Measurements from ENCODE around the gene IL21.
"Not testable (repeated sequence)": the region's sequence is repeated elsewhere in the genome, so short reads cannot be mapped to it uniquely, and the experiment has no call there.

Gene IL21

DNA sequence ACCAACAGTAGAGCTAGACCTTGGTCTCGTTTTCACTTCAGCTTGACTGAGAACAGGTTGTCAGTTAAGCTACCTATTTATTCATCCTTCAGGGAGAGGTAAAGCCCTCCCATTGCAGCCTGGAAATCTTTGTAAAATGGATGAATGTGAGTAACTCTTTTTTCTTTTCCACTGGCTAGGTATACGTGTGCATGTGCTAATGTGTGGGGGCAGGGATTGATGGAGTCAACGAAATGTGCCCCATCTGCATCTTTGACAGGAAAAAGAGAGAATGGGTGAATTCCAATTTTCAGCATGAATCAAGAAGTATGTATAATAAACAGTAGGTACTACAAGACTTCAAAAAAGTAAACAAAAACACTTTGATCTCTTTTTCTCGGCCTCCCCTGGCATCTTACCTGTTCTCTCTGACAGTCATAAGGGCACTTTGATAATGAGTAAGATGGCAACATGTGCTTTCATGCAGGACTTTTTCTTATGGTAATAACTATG, at the start of gene IL21:
IL21 (minus strand) TSS at position 51 of the 492 bp plus-strand sequence. CDS start 55 bp downstream, outside the sequence.
- no peak for DNase-seq (ENCODE audit: low spot score)

DNA sequence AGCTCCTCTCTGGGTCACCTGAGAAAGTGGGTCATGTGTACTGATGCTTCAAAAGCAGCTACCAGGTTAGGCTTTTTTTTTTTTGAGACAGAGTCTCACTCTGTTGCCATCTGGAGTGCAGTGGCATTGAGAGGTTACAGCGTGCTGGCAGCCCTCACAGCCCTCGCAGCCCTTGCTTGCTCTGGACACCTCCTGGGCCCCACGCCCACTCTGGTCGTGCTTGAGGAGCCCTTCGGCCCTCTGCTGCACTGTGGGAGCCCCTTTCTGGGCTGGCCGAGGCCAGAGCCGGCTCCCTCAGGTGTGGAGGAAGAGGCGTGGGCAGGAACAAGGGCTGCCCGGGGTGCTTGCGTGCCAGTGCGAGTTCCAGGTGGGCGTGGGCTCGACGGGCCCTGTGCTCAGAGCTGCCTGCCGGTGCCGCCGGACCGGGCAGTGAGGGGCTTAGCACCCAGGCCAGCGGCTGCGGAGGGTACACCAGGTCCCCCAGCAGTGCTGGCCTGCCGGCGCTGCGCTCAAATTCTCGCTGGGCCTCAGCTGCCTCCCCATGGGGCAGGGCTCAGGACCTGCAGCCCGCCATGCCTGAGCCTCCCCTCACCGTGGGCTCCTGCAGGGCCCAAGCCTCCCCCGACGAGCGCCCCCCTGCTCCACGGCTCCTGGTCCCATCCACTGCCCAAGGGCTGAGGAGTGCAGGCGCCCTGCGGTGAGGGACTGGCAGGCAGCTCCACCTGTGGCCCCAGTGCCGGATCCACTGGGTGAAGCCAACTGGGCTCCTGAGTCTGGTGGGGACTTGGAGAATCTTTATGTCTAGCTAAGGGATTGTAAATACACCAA, 49.3 kb upstream of the IL21 start:
- no peak for DNase-seq (ENCODE audit: low spot score)

DNA sequence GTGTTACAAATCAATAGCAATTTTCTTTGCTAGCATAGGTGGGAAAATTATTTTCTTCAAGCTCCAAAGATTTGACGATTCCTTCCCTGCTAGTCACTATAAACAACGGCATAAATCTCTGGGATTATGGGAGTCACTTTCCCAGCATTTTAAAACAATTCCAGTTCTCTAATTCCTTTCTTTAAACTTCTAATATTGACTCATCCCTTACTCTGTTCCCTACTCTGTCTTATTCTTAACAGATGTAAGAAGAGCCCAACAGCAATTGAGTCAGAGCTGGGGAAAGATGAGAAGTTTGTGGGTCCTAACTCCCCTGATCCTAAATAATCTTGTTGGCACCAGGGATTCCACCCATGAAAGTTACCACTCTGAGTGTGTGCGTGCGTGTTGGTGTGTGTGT, 47.4 kb upstream of the IL21 start:
- no peak for DNase-seq (ENCODE audit: low spot score)

DNA sequence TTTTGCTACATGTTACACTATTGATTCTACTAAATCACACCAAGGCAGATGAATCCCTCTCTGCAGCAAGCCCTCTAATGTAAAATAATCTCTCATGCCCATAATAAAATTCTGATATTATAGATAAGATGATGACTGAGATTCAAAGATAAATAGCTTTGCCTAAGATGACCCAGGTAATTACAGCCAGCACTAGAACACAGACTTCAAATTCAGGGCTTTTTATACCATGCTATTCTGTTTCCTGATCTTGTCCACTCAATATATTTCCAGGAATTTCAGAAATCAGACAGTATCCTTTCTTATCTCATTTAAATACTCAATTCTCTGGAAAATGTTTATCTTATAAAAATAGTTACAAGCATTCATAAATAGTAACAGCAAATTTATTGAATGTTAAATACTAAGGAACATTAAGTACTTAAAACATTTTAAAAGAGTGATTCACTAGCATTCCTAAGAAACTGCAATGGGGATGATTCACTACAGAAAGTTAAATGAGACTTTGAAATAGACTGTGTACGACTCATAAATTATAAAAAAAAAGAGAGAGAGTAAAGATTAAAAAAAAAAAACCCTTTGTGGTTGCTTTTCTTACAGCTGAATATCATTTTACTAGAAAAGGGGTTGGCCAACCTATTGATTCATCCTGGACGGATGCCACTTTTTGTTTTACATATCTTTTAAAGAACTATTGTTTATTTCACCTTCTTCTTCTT, 45.8 kb upstream of the IL21 start:
- DNase-seq (ENCODE audit: low spot score), result no peak

DNA sequence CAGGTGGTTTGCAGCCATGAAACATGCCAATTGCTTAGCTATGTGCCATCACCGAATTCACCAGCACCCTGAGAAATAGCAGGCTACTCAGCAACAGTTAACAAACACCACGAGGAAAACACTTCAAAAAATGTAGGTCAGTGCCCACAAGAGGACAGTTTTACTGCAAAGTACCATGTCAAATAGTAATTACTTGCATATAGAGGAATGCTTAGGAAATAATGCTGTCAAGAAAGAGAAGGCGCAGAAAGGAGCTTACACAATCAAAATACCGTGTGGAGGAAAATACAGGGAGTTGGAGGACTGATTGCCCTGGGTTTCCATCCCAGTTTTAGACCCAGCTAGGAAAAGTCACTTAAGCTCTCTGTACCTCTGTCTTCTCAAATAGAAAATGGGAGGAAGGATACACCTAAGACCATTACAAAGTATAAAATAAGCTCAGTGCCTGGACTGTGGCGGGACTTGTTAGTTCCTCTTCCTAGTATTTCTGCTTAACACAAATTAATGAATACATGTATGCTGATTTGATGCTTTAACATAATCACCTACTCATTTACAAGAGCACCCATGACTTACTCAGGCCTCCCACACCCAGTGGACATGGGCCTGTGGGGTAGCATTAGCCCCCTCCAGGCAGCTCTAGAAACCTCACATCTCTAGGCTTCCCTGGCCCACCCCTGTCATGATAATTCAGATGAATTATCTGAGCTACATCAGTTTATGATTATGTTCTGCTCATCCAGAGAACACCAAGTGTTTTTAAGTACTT, 44.5 kb upstream of the IL21 start:
- DNase-seq (ENCODE audit: low spot score), result no peak

DNA sequence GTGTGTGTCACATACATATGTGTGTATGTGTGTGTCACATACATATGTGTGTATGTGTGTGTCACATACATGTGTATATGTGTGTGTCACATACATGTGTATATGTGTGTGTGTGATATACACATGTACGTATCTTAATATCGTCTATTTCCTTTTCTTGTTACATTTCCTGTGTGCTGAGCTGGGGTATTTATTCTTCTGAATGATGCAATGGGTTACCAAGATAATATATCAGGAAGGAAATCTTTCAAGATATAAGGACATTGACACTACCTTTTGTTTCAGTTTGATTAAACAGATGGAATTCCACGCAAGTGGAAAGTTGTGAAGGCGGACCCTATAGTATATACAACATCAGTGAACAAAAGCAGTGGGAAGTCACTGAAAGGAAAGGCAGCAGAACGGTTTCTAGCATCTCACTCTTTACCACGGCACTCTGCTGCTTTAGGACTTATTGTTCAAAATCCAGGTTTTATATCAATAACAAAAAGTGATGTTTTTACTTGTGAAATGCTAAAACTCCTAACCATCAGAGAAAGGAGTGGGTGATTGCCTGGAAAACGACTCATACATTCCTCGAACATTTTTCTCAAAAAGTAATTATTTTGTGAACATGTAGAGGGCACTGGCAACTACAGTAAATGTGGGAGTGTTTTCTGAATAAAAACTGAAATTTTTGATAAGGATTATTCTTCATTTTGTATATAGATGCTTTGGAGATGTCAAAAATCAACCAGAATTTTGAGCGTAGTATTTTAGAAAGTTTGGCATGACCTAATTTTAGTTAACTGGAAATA, 43.1 kb upstream of the IL21 start:
- no peak for DNase-seq (ENCODE audit: low spot score)

DNA sequence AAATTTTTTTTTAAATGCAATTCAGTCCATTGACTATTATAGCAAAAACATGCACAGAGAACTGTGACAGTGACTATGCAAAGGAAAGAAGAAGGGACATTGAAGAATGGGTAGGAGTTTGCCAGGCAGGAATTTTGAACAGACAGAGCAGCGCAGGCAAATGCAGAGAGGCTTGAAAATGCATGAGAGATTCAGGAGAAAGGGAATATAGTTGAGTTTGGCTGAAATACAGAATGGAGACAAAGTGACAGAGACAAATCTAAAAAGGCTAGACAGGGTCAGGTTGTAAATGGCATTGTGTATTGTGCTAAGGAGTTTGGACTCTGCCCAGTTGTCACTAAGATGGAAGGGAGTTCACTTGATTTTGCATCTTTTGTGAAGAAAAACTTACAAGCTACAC, 42.4 kb upstream of the IL21 start:
- no peak for DNase-seq (ENCODE audit: low spot score)

DNA sequence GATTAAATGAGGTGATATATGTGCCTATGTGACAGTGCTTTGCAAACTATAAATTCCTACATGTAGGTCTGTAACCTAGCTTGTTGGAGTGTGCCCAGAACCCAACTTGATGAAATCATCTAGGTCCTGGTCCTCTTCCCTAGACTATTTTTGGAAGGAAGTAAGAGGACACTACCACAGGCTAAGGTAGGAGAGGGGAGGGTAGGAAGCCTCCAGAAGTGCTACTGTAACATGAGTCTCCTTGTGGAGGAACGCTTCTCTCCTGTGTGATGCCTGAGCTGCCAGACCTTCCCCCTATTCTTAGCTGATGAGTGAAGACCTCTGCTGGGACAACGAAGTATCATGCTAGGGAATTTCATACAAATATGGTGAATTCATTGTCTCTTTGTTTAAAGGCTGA, 41.8 kb upstream of the IL21 start:
- DNase-seq (ENCODE audit: low spot score), result no peak

DNA sequence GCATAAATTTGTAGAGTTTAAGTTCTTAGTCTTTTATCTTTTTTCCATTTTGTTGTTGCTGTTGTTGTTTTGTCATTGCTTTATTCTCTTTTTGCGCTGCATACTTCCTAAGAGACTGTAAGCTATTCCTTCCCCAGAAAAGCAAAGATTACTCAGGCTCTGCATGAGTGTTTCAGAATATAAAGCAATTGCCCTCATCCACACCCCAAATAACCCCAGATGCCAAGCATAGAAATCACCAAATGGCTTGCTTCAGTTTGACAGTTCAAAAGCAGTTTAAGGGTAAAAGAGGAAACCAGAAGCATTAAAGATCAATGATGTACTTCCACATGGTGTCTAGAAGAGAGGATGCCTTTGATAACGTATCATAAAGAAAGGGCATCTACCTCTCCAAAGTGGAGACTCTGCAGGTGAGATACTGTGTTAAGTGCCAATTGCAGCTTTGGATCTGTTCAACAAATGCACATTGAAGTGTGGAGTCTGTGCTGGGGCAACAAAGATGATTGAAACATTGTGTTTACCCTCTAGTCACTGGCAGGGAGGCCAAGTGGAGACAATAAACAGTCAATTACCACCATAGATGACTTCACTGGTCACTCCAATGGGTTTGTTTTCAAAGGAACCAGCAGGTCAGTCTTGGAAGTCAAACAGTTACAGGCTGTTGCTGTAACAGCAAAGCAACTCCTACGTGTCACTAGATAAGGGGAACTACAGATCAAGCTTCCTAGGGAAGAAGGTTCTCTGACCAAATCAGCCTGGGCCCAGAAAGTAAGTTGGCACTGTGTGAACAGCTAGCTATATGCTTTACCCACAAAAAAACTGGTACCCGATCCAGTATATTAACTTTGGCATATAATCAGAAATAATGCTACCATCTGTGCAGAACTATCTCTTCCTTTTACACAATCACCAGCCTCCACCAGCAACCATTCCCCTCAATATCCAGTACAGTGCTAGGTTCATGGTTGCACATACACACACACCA, 40.6 kb upstream of the IL21 start:
- DNase-seq (ENCODE audit: low spot score), result no peak

DNA sequence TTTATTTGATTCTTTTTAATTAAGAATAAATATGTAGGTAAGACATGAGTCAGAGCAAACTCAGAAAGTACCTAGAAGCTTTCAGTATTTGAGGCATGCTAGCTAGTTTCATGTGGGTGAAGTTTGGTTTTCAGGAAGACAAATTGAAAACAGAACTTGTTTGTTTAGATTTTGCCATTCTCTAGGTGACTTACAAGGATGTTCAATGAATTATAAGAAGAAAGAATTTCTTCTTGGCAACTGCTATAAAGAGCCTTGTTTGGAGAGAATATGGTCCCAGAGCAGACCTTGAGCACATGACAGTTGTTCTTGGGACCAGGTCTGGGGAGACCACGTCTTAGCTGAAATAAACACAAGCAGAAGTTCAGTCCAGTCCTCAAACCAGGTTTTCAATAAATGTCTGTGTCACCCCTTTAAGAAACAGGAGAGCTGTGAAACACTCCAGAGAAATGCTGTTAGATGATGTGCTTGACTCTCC, 38.0 kb upstream of the IL21 start:
- DNase-seq (ENCODE audit: low spot score), result no peak

DNA sequence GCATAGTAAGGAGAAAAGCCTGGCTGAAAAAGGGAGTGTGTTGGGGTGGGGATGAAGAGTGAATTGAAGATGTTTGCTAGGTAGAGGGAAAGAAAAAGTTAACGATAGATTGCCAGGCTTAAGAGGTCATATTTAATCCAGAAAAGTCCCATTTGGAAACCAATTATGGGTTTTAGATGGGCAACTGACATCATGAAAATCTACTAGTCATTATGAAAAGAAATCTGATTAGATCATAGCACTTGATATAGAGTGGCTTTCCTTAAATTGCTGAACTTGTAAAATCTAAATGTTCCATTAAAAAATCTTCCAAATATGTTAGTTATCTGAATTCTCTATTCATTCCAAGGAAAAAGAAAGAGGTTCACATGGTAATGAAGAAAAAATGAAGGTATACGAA, 37.5 kb upstream of the IL21 start:
- no peak for DNase-seq (ENCODE audit: low spot score)

DNA sequence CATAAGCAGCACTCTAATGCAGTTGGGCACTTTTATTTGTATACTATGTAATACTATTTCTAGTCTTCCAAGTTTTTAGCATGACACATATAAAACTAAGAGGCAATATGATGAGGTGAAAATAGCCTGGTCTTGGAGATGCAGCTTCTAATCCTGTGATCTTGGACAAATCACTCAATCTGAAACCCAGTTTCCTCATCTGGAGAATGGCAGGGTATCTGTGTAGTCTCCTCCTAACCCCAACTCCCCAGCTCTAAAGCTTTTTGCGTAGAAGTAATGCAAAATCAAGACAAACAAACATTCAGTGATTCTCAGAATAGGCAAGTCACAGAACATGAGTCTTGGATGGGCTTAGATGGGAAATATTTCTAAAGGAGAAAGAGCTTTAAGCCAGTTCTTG, 36.7 kb upstream of the IL21 start:
- DNase-seq (ENCODE audit: low spot score), result no peak

DNA sequence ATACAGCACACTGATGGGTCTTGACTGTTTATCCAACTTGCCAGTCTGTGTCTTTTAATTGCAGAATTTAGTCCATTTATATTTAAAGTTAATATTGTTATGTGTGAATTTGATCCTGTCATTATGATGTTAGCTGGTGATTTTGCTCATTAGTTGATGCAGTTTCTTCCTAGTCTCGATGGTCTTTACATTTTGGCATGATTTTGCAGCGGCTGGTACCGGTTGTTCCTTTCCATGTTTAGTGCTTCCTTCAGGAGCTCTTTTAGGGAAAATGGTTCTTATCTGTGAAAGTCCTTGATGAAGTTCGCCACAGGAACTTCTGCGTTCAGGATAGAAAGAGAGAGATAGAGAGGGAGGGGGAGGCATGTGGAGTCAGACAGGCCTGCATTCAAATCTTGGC, 35.7 kb upstream of the IL21 start:
- not testable (repeated sequence) for DNase-seq (ENCODE audit: low spot score)

DNA sequence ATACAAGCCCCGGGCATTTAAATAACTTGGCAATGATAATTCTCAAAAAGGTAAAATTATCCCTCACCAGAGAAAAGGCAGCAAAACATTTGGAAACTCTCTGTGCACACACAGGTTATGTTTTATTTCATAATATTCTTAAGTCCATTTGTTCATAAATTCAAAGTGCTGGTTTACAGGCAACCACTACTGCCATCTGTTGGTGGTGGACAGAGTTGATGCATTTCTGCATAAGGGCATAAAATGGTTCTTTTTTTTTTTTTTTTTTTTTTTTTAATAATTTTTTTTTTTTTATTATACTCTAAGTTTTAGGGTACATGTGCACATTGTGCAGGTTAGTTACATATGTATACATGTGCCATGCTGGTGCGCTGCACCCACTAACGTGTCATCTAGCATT, 31.5 kb upstream of the IL21 start:
- no peak for DNase-seq (ENCODE audit: low spot score)

DNA sequence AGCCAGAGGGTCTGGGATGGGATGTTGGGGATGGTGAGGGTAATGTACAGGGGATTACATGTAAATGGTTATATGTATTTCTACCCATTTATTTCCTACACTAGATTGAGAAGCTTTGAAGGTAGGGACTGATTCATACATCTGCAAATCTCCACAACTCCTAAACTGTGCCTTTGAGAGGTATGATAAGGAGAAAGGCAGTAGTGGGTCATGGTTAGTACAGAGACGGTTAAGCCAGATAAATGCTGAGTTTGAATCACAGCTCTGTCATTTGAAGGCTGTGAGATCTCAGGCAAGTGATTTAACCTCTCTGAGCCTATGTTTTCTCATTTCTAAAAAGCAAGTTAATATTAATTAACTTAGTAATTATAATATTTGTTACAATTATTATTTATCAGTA, 29.3 kb upstream of the IL21 start:
- DNase-seq (ENCODE audit: low spot score), result no peak

DNA sequence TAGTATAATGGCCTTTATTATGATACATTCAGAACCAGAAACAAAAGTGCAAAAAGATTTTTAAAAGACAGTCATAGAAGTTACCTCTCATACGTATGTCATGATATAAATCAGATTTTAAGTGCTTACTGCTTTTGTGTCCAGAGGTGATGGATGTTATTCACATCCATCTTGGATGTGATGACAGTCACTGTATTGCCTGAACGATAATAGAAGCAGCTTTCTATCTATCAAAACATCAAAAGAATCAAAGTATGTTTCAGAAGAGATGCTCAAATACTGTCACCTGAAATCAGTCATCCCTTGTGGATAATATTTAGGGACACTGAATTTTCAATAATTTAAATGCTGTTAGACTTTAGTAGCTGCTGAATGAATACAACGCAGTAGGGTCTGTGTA, 26.8 kb upstream of the IL21 start:
- DNase-seq (ENCODE audit: low spot score), result no peak

DNA sequence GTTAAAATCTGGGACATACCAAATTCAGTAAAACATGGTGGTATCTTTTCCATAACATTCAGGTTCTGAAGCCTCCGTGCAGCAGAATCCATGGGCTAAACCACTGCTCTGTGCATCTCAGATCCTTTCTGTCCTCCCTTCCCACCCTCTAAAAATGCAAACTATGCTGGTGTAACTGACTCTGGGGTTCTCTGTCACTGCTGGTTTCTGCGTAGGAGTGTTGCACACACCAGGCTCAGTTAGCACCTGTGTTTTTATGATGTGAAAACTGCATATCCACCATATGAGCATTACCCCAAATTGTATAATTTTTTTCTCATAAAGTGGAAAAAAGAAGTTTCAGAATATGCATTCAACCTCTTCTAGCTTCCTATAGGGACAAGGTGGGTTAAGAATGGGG, 22.4 kb upstream of the IL21 start:
- DNase-seq (ENCODE audit: low spot score), result no peak

DNA sequence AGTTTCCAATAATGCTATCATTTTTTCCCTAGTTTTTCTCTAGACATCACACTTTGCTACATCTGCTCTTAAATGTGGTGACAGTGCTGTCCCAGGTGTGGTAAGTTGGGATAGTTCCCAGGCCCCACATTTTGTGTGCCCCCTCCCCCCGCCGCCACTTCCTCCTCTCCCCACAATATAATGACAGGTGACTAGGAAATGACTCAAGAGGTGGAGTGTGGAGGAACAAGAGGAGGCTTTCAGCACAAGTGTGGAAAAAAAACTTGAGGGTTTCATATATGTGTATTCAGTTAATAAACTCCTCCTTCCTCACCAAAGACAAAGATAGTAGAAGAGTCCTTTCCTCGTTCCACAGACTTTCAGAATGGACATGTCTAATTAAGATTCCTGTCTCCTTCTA, 18.3 kb upstream of the IL21 start:
- no peak for DNase-seq (ENCODE audit: low spot score)

DNA sequence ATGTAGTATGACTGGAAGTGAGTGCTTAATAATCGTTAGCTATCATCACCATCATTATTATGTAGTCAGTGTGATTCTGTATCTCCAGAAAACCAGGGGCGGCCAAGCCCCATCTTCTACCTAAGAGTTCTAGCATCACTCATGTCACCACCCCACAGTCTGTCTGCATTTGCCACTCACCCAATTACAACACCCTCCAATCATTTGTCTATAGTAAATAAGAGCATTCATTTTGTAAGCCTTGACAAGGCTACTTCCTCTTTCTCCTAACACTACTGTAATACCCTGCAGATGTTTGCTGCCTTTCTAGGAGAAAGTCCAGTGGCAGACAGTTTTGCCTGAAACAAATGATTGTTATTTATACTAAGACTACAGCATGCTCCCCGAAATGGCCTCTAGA, 15.8 kb upstream of the IL21 start:
- no peak for DNase-seq (ENCODE audit: low spot score)

DNA sequence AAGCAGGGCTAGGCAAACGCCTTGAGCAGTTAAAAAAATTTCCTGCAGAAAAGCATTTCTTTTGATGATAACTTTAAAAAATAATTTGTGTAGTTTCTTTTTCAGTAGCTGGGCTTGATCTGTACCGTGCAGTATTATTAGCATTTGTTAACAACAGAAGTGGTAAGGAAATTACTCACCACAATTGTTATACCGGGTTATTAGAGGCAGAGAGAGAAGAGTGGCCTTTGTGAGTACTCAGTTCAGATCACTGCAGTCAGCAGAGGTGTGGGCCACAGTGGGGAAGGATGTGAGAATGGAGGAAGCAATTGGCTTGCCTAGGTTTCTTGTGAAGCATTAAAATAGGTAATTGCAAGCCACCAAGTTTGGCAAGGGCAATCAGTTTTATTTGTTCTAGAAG, 14.3 kb upstream of the IL21 start:
- DNase-seq (ENCODE audit: low spot score), result no peak

DNA sequence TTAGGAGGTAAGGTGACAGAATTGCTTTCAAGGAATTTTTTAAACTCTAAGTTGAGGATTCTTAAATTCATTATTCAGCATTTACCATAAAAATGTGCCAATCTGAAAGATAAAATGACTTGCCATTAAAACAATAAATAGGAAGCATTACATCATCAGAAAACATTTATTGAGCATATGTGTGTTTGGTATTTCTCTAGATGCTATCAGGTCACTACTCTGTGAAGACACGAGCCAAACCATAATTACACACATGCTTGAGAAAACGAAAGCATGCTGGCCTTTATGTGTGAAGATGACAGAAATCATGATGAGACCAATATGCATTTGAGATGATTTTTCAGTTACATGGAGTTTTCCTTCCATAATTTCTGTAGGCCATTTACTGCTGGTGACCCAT, 12.3 kb upstream of the IL21 start:
- no peak for DNase-seq (ENCODE audit: low spot score)
